Stimulated activated CD8-positive, alpha-beta memory T cell treated with anti-CD3 and anti-CD28 coated beads, Interleukin-12 subunit alpha, Interleukin-12 subunit beta, amount 100 ng/mL, for 24 hours (primary cell): ENCODE data around the gene P4HA1.
A peak's percentile ranks its signal among the peaks of the same experiment; 100 is the strongest.
"Not testable (repeated sequence)": the region's sequence is repeated elsewhere in the genome, so short reads cannot be mapped to it uniquely, and the experiment has no call there.

Experiments used
- DNase-seq: peaks from one replicate; pipeline ENCODE4 v3.0.0-alpha.2; 2020; ENCODE audit errors: extremely low read depth

Gene P4HA1

GRCh38 chr10:73096449-73097304 is at the start of gene P4HA1:
P4HA1 (minus strand) TSS chr10:73096866; CDS start chr10:73074883, 21,983 bp downstream.
- peak; percentile 97 for DNase-seq

- DNase-seq, result no peak
Observed at GRCh38 chr10:73141603-73142002, 44.9 kb upstream of the P4HA1 start.

- no peak for DNase-seq
Observed at GRCh38 chr10:73139251-73139650, 42.6 kb upstream of the P4HA1 start.

GRCh38 chr10:73136627-73137026 is 40.0 kb upstream of the P4HA1 start:
- no peak for DNase-seq

- DNase-seq, result no peak
Observed at GRCh38 chr10:73134727-73135126, 38.1 kb upstream of the P4HA1 start.

- DNase-seq, result no peak
Observed at GRCh38 chr10:73131913-73132686, 35.4 kb upstream of the P4HA1 start.

- no peak for DNase-seq
Observed at GRCh38 chr10:73131301-73131700, 34.6 kb upstream of the P4HA1 start.

GRCh38 chr10:73126343-73126742 is 29.7 kb upstream of the P4HA1 start:
- DNase-seq, result no peak

GRCh38 chr10:73119952-73120351 is 23.3 kb upstream of the P4HA1 start:
- DNase-seq, result no peak

- DNase-seq, result no peak
Observed at GRCh38 chr10:73119457-73119856, 22.8 kb upstream of the P4HA1 start.

GRCh38 chr10:73117976-73118743 is 21.5 kb upstream of the P4HA1 start:
- DNase-seq, result no peak

- DNase-seq, result no peak
Observed at GRCh38 chr10:73116017-73116416, 19.4 kb upstream of the P4HA1 start.

GRCh38 chr10:73113551-73113950 is 16.9 kb upstream of the P4HA1 start:
- DNase-seq, result no peak

- not testable (repeated sequence) for DNase-seq
Observed at GRCh38 chr10:73112032-73112431, 15.4 kb upstream of the P4HA1 start.

GRCh38 chr10:73110345-73110849 is 13.7 kb upstream of the P4HA1 start, which contains the start of gene NUDT13:
NUDT13 (plus strand) TSS chr10:73110455; CDS start chr10:73114366, 3,911 bp downstream.
- DNase-seq, result no peak

GRCh38 chr10:73109248-73109652 is 12.6 kb upstream of the P4HA1 start:
- DNase-seq, result not testable (repeated sequence)

GRCh38 chr10:73106301-73106700 is 9.6 kb upstream of the P4HA1 start:
- no peak for DNase-seq

GRCh38 chr10:73099141-73099540 is 2.5 kb upstream of the P4HA1 start:
- DNase-seq, result no peak

- no peak for DNase-seq
Observed at GRCh38 chr10:73097305-73097670, 622 bp upstream of the P4HA1 start.

- DNase-seq, result peak; percentile 43
Observed at GRCh38 chr10:73096041-73096448, 621 bp downstream of the P4HA1 start.

- DNase-seq, result peak; percentile 9
Observed at GRCh38 chr10:73095481-73096021, 1.1 kb downstream of the P4HA1 start.
